ENCODE results near the gene EEF1AKMT3. TPM values are rescaled to one million over a fixed set of nuclear protein-coding genes. Genes with fewer than 3 reads are reported as not detected.
A peak's percentile ranks its signal among the peaks of the same experiment; 100 is the strongest.

EEF1AKMT3 gene
- total and polyA plus RNA-seq, 4 donors, result 1.5 to 6.4 (median 2.1) TPM

DNA sequence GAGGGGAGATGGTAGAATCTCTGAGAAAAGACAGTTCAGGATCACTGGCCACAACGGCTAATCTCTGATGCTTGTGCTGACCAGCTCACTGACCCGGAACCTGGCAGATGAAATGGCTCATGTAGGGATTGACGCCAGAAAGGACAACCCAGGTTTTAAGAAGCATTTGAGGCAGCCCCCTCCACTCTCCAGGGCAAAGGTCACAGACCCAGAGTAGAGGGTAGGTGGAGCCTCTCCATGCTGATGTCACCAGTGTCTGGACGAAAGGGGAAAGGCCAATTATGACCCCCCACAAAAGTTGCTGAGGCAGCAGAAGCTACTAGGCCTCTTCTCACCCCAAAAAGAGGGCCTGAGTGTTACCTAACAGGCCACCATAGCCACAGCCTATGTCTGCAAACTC lies 1.7 kb upstream of the EEF1AKMT3 start:
- Histone ChIP-seq H3K27me3 (ENCODE audit: control insufficient read depth in 4 of 4, insufficient read depth in 4 of 4, low read length in 3 of 4) (peaks cover 0 to 3% (median under 1%) of the 10 kb centered on the region in 4 donors), H3K9me3 (ENCODE audit: control insufficient read depth in 4 of 4, low read length in 3 of 4) (no peaks in the 10 kb centered on the region), H3K36me3 (ENCODE audit: control insufficient read depth in 4 of 4, insufficient read depth in 3 of 4, low read depth in 1 of 4, low read length in 3 of 4) (peaks cover 8 to 19% (median 14%) of the 10 kb centered on the region in 4 donors), H3K4me3 (ENCODE audit: low read depth in 1 of 3, low read length in 3 of 3) (no peak overlapping the region), H3K27ac (ENCODE audit: low read depth in 1 of 2, low read length in 2 of 2) (no peak overlapping the region), H3K4me1 (ENCODE audit: control insufficient read depth in 4 of 4, insufficient read depth in 4 of 4, low read length in 3 of 4) (peaks cover 11 to 26% (median 22%) of the 10 kb centered on the region in 4 donors), H3K9ac (ENCODE audit: low read depth in 1 of 2, low read length in 2 of 2) (no peak overlapping the region)
- 92% methylated on average over 4 of the region's 4 CpGs for WGBS
- TF ChIP-seq YY1 (IDR thresholded peaks at IDR 0.05), result no peak
- TF ChIP-seq RXRA (IDR thresholded peaks at IDR 0.05), result no peak
- no peak for DNase-seq (ENCODE audit: low spot score)

DNA sequence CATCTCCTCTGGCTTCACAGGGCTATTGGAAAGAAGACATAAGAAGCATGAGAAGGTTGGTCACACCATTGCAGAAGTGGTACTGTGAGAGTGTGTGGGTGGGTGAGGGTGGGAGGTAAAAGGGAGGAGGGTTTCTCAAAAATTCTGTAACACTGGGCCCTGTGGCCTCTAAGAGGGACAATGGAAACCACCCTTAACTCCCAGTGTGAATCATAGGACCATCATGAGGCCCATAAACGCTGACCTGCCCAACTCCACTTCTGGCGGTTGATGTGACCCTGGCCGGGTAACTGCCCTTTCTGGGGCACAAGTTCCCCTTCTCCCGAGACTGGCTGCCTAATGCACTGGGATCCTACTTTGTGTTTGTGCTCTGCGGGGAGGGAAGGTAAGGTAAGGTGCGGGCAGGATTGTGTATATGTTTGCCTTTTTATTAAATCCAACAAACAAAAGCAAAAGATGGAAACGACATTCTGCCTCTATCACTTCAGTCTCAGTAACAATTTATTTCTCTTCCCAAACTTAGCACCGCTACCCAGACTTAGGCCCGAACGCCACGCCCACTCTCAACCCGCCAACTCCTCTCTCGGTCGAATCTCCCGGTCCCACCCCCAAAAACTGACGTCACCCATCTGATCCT lies 1.1 kb upstream of the EEF1AKMT3 start:
- peaks cover 9 to 20% (median 15%) of the 10 kb centered on the region in 4 donors for H3K4me1 ChIP-seq (ENCODE audit: control insufficient read depth in 4 of 4, insufficient read depth in 4 of 4, low read length in 3 of 4)
- TF ChIP-seq FOXA2 (IDR thresholded peaks at IDR 0.05) (no peak), GABPA (IDR thresholded peaks at IDR 0.05 in 1 of 2, conservative IDR thresholded peaks at IDR 0.05 in 1 of 2) (no peak), YY1 (IDR thresholded peaks at IDR 0.05) (no peak), HNF4G (IDR thresholded peaks at IDR 0.05) (no peak), NR2F2 (IDR thresholded peaks at IDR 0.05) (no peak), FOXA1 (IDR thresholded peaks at IDR 0.05) (no peak), JUND (IDR thresholded peaks at IDR 0.05) (no peak)
- TF ChIP-seq, protein P1, sequence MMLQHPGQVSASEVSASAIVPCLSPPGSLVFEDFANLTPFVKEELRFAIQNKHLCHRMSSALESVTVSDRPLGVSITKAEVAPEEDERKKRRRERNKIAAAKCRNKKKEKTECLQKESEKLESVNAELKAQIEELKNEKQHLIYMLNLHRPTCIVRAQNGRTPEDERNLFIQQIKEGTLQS (IDR thresholded peaks at IDR 0.05), result no peak
- H3K4me3 ChIP-seq (ENCODE audit: low read depth in 1 of 3, low read length in 3 of 3), result peak overlapping the region; percentile 58 to 99 (median 63)
- H3K36me3 ChIP-seq (ENCODE audit: control insufficient read depth in 4 of 4, insufficient read depth in 3 of 4, low read depth in 1 of 4, low read length in 3 of 4), result peaks cover 10 to 19% (median 14%) of the 10 kb centered on the region in 4 donors
- H3K27me3 ChIP-seq (ENCODE audit: control insufficient read depth in 4 of 4, insufficient read depth in 4 of 4, low read length in 3 of 4), result peaks cover 0 to 3% (median 0%) of the 10 kb centered on the region in 4 donors
- H3K9me3 ChIP-seq (ENCODE audit: control insufficient read depth in 4 of 4, low read length in 3 of 4), result no peaks in the 10 kb centered on the region
- H3K9ac ChIP-seq (ENCODE audit: low read depth in 1 of 2, low read length in 2 of 2), result peak overlapping the region; percentile 30 to 85
- peak; percentile 86 for DNase-seq (ENCODE audit: low spot score)
- WGBS, result 5% methylated on average over 16 of the region's 16 CpGs
- H3K27ac ChIP-seq (ENCODE audit: low read depth in 1 of 2, low read length in 2 of 2), result peak overlapping the region; percentile 77 to 99

DNA sequence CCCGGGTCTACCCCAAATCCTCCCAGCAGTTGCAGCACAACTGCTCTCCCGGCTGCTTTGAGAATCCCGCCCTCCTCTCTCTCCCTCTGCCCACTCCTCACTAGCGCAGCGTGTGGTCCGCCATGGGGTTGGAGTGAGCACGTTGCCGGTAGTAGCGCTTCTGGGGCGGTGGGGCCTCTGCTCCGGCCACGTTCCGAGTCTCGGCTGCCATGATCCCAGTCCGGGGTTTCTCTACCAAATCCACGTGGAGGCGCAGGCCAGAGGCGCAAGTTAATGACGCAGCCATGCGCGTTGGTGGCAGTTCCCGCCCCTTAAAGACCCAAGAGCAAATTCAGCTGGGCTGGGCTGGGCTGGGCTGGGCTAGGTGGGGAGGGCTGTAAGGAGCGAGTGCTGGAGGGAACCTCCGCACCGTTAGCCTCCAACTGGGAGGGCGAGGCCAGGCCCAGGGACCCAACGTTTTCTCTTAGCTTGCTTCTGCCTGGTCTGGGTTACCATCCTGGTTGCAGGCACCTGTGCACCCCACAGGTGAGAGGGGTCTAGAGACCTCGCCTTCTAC lies 463 bp upstream of the EEF1AKMT3 start, which contains the start of gene METTL1:
Gene METTL1 (minus strand): TSS at position 233 of the 556 bp plus-strand sequence. CDS start 22 bp downstream, at position 211.
- WGBS, result under 1% methylated on average over 28 of the region's 28 CpGs
- Histone ChIP-seq H3K9me3 (ENCODE audit: control insufficient read depth in 4 of 4, low read length in 3 of 4) (no peaks in the 10 kb centered on the region), H3K9ac (ENCODE audit: low read depth in 1 of 2, low read length in 2 of 2) (peak within 1 kb of the TSS; percentile 63 to 86), H3K4me3 (ENCODE audit: low read depth in 1 of 3, low read length in 3 of 3) (peak within 1 kb of the TSS; percentile 58 to 99 (median 63)), H3K4me1 (ENCODE audit: control insufficient read depth in 4 of 4, insufficient read depth in 4 of 4, low read length in 3 of 4) (peaks cover 5 to 14% (median 12%) of the 10 kb centered on the region in 4 donors), H3K27ac (ENCODE audit: low read depth in 1 of 2, low read length in 2 of 2) (peak within 1 kb of the TSS; percentile 77 to 99), H3K27me3 (ENCODE audit: control insufficient read depth in 4 of 4, insufficient read depth in 4 of 4, low read length in 3 of 4) (peaks cover 0 to 3% (median 0%) of the 10 kb centered on the region in 4 donors), H3K36me3 (ENCODE audit: control insufficient read depth in 4 of 4, insufficient read depth in 3 of 4, low read depth in 1 of 4, low read length in 3 of 4) (peaks cover 10 to 19% (median 14%) of the 10 kb centered on the region in 4 donors)
- peak; percentile 88 for DNase-seq (ENCODE audit: low spot score)
- TF ChIP-seq YY1 (IDR thresholded peaks at IDR 0.05) (peak; percentile 97), RAD21 (IDR thresholded peaks at IDR 0.05) (peak; percentile 9 to 17), TAF1 (conservative IDR thresholded peaks at IDR 0.05) (peak; percentile 44), HNF4A (conservative IDR thresholded peaks at IDR 0.05) (peak; percentile 30 to 33), RXRA (IDR thresholded peaks at IDR 0.05) (peak; percentile 47 to 54), GABPA (IDR thresholded peaks at IDR 0.05 in 1 of 2, conservative IDR thresholded peaks at IDR 0.05 in 1 of 2) (peak in 1 of 2 donors; percentile 58), HNF4G (IDR thresholded peaks at IDR 0.05) (no peak), SP1 (IDR thresholded peaks at IDR 0.05) (peak; percentile 71), JUND (IDR thresholded peaks at IDR 0.05) (peak; percentile 78 to 87), FOXA2 (IDR thresholded peaks at IDR 0.05) (no peak), EGR1 (IDR thresholded peaks at IDR 0.05; ENCODE audit: low read depth in 2 of 2) (peak in 1 of 2 donors; percentile 84), FOXA1 (IDR thresholded peaks at IDR 0.05) (no peak)
- TF ChIP-seq, protein P2, sequence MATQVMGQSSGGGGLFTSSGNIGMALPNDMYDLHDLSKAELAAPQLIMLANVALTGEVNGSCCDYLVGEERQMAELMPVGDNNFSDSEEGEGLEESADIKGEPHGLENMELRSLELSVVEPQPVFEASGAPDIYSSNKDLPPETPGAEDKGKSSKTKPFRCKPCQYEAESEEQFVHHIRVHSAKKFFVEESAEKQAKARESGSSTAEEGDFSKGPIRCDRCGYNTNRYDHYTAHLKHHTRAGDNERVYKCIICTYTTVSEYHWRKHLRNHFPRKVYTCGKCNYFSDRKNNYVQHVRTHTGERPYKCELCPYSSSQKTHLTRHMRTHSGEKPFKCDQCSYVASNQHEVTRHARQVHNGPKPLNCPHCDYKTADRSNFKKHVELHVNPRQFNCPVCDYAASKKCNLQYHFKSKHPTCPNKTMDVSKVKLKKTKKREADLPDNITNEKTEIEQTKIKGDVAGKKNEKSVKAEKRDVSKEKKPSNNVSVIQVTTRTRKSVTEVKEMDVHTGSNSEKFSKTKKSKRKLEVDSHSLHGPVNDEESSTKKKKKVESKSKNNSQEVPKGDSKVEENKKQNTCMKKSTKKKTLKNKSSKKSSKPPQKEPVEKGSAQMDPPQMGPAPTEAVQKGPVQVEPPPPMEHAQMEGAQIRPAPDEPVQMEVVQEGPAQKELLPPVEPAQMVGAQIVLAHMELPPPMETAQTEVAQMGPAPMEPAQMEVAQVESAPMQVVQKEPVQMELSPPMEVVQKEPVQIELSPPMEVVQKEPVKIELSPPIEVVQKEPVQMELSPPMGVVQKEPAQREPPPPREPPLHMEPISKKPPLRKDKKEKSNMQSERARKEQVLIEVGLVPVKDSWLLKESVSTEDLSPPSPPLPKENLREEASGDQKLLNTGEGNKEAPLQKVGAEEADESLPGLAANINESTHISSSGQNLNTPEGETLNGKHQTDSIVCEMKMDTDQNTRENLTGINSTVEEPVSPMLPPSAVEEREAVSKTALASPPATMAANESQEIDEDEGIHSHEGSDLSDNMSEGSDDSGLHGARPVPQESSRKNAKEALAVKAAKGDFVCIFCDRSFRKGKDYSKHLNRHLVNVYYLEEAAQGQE (IDR thresholded peaks at IDR 0.05), result peak; percentile 70
- TF ChIP-seq, protein P3, sequence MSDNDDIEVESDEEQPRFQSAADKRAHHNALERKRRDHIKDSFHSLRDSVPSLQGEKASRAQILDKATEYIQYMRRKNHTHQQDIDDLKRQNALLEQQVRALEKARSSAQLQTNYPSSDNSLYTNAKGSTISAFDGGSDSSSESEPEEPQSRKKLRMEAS (IDR thresholded peaks at IDR 0.05), result peak; percentile 100
- TF ChIP-seq, protein P4, sequence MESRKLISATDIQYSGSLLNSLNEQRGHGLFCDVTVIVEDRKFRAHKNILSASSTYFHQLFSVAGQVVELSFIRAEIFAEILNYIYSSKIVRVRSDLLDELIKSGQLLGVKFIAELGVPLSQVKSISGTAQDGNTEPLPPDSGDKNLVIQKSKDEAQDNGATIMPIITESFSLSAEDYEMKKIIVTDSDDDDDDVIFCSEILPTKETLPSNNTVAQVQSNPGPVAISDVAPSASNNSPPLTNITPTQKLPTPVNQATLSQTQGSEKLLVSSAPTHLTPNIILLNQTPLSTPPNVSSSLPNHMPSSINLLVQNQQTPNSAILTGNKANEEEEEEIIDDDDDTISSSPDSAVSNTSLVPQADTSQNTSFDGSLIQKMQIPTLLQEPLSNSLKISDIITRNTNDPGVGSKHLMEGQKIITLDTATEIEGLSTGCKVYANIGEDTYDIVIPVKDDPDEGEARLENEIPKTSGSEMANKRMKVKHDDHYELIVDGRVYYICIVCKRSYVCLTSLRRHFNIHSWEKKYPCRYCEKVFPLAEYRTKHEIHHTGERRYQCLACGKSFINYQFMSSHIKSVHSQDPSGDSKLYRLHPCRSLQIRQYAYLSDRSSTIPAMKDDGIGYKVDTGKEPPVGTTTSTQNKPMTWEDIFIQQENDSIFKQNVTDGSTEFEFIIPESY (IDR thresholded peaks at IDR 0.05), result peak; percentile 92
- TF ChIP-seq, protein P1 (IDR thresholded peaks at IDR 0.05), result peak; percentile 74
- TF ChIP-seq, protein P5, sequence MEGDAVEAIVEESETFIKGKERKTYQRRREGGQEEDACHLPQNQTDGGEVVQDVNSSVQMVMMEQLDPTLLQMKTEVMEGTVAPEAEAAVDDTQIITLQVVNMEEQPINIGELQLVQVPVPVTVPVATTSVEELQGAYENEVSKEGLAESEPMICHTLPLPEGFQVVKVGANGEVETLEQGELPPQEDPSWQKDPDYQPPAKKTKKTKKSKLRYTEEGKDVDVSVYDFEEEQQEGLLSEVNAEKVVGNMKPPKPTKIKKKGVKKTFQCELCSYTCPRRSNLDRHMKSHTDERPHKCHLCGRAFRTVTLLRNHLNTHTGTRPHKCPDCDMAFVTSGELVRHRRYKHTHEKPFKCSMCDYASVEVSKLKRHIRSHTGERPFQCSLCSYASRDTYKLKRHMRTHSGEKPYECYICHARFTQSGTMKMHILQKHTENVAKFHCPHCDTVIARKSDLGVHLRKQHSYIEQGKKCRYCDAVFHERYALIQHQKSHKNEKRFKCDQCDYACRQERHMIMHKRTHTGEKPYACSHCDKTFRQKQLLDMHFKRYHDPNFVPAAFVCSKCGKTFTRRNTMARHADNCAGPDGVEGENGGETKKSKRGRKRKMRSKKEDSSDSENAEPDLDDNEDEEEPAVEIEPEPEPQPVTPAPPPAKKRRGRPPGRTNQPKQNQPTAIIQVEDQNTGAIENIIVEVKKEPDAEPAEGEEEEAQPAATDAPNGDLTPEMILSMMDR (IDR thresholded peaks at IDR 0.05; ENCODE audit: low read depth, low read length, missing input control), result no peak

All from liver (tissue), 9 donors.